HepG2 (cell line): Measurements from ENCODE around the gene ABHD6. TPM values are rescaled to one million over a fixed set of nuclear protein-coding genes. Genes with fewer than 3 reads are reported as not detected.

ENCODE experiments used
- CBFB ChIP-seq: sonication (generic); formaldehyde crosslinking; IDR thresholded peaks from 2 replicates; pipeline ENCODE4 v1.4.0; 2020; ENCODE audit warnings: missing genetic modification reagents
- HMG20A ChIP-seq: IDR thresholded peaks from 2 replicates; pipeline ENCODE4 v1.6.1; 2016; ENCODE audit warnings: borderline replicate concordance
- HNRNPUL1 ChIP-seq: fragments of 200-400 bp; formaldehyde crosslinking; IDR thresholded peaks from 2 replicates; pipeline ENCODE4 v1.6.1; 2017; ENCODE audit warnings: low read depth, mild to moderate bottlenecking, low read length, moderate library complexity
- JARID2 ChIP-seq: sonication (generic); formaldehyde crosslinking; IDR thresholded peaks from 2 replicates; pipeline ENCODE4 v1.8.1; 2023; ENCODE audit warnings: missing genetic modification reagents, inconsistent platforms; ENCODE audit not compliant: insufficient replicate concordance
- KLF11 ChIP-seq: IDR thresholded peaks from 2 replicates; pipeline ENCODE4 v1.6.1; 2016; ENCODE audit warnings: missing compliant biosample characterization
- NFE2 ChIP-seq: sonication (generic); formaldehyde crosslinking; IDR thresholded peaks from 2 replicates; pipeline ENCODE4 v1.4.0; 2020; ENCODE audit warnings: missing genetic modification reagents
- RORA ChIP-seq: sonication (generic); formaldehyde crosslinking; IDR thresholded peaks from 2 replicates; pipeline ENCODE4 v1.5.0; 2020; ENCODE audit warnings: mild to moderate bottlenecking, missing genetic modification reagents, moderate library complexity
- SETDB1 ChIP-seq: sonication (generic); formaldehyde crosslinking; IDR thresholded peaks from 2 replicates; pipeline ENCODE4 v1.5.1; 2020; ENCODE audit warnings: missing genetic modification reagents, mild to moderate bottlenecking, borderline replicate concordance
- SIX1 ChIP-seq: sonication (generic); formaldehyde crosslinking; IDR thresholded peaks from 2 replicates; pipeline ENCODE4 v1.4.0; 2020; ENCODE audit warnings: missing genetic modification reagents, borderline replicate concordance
- SMAD1 ChIP-seq: sonication (generic); formaldehyde crosslinking; IDR thresholded peaks from 2 replicates; pipeline ENCODE4 v1.4.0; 2020; ENCODE audit warnings: missing genetic modification reagents, low read depth, mild to moderate bottlenecking, borderline replicate concordance
- SOX5 ChIP-seq: IDR thresholded peaks from 2 replicates; pipeline ENCODE4 v1.6.1; 2016; ENCODE audit warnings: borderline replicate concordance
- SP4 ChIP-seq: sonication (generic); formaldehyde crosslinking; IDR thresholded peaks from 2 replicates; pipeline ENCODE4 v1.8.1; 2023; ENCODE audit warnings: mild to moderate bottlenecking, missing genetic modification reagents
- SPEN ChIP-seq: sonication (generic); formaldehyde crosslinking; IDR thresholded peaks from 2 replicates; pipeline ENCODE4 v1.5.1; 2020; ENCODE audit warnings: low read depth, mild to moderate bottlenecking, missing genetic modification reagents
- ZIK1 ChIP-seq: sonication (generic); formaldehyde crosslinking; IDR thresholded peaks from 2 replicates; pipeline ENCODE4 v1.5.0; 2020; ENCODE audit warnings: mild to moderate bottlenecking, low read depth, missing genetic modification reagents, borderline replicate concordance
- ZNF343 ChIP-seq: sonication (generic); formaldehyde crosslinking; IDR thresholded peaks from 2 replicates; pipeline ENCODE4 v1.4.0; 2020; ENCODE audit warnings: mild to moderate bottlenecking, missing genetic modification reagents
- ZNF510 ChIP-seq: sonication (generic); formaldehyde crosslinking; IDR thresholded peaks from 2 replicates; pipeline ENCODE4 v1.4.0; 2020; ENCODE audit warnings: low read depth, mild to moderate bottlenecking, missing genetic modification reagents
- ZNF768 ChIP-seq: sonication (generic); formaldehyde crosslinking; IDR thresholded peaks from 2 replicates; pipeline ENCODE4 v1.4.0; 2020; ENCODE audit warnings: missing genetic modification reagents
- polyA plus RNA-seq, 8 experiments: library from polyadenylated mRNA; depleted of rRNA in 3 of 8; stranded (reverse) in 7 of 8; unstranded in 1 of 8; fragments of >200 nt; fragmentation: Illumina TruSeq in 4 of 8; extraction: Trizol in 4 of 8; gene quantifications; 2 replicates each; pipeline versions ENCODE4 v1.2.1 to v1.2.3, GENCODE V29; 2011 to 2016; ENCODE audit warnings: low read depth in 4 of 8, missing spikeins in 1 of 8, mixed read lengths in 1 of 8; ENCODE audit not compliant: insufficient read depth in 1 of 8
- total RNA-seq, 5 experiments: library from RNA; depleted of rRNA; stranded (reverse); fragments of >200 nt; fragmentation: Illumina TruSeq; extraction: Trizol; gene quantifications; 2 replicates each; pipeline ENCODE4 v1.2.3, GENCODE V29; 2016; ENCODE audit warnings: low read depth in 1 of 5
- TF ChIP-seq, protein P1 (sequence below): sonication (generic); formaldehyde crosslinking; IDR thresholded peaks from 2 replicates; pipeline ENCODE4 v1.4.0; 2020; ENCODE audit warnings: mild to moderate bottlenecking, missing genetic modification reagents
- TF ChIP-seq, protein P2 (sequence below): sonication (generic); formaldehyde crosslinking; IDR thresholded peaks from 2 replicates; pipeline ENCODE4 v1.5.1; 2020; ENCODE audit warnings: missing genetic modification reagents, mild to moderate bottlenecking, borderline replicate concordance
- TF ChIP-seq, protein P3 (sequence below): IDR thresholded peaks from 2 replicates; pipeline ENCODE4 v1.6.1; 2016; ENCODE audit warnings: low read depth, missing genetic modification reagents, missing compliant biosample characterization
- TF ChIP-seq, protein P4 (sequence below): IDR thresholded peaks from 2 replicates; pipeline ENCODE4 v1.6.1; 2016; ENCODE audit warnings: missing biosample characterization, missing genetic modification reagents, low read depth
- TF ChIP-seq, protein P5 (sequence below): sonication (generic); formaldehyde crosslinking; IDR thresholded peaks from 2 replicates; pipeline ENCODE4 v1.4.0; 2020; ENCODE audit warnings: missing genetic modification reagents

Gene ABHD6
- total and polyA plus RNA-seq, 2 of the 13 experiments (the other 11 are each of a cell fraction or from before 2014, with no cell fraction given): 9.0 to 17.2 TPM

DNA sequence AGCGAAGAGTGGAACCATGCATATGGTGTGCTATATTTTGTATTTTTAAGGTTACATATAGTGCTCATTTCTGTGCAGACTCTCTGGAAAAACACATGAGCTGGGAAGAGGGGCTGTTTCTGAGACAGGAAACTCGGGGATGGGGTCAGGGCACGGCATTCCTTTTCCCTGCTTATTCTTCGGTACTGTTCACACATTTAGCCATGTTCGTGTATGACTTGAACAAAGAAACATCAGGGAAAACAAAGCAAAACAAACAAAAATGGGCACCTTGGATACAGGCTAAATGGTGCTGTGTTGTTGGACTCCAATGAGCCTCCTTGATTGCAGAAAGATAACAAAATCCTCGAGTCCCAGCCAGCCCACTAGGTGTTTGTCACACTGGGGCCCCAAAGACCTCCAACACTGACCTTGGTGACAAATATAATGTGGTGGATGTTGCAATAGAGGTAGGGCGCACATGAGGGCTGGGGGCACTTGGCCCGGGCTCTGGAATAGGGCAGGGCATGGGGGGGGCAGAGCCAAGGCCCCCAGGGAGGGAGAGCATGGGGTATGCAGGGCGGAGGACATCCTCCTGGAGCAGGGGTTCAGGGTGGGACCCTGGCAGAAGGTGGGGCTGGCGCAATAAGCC lies 46.1 kb upstream of the ABHD6 start (continued):
- 0 out of 2 replicates have a peak, but pooled peaks have one; percentile 32 for TF ChIP-seq SPEN (CRISPR knock-in tag)
- TF ChIP-seq ZIK1: no peak
- no peak for TF ChIP-seq CBFB (CRISPR knock-in tag)
- TF ChIP-seq ZNF343: no peak
- TF ChIP-seq SOX5 (CRISPR knock-in tag): peak; percentile 90
- no peak for TF ChIP-seq ZNF510 (CRISPR knock-in tag)
- TF ChIP-seq HNRNPUL1: no peak
- TF ChIP-seq HMG20A (CRISPR knock-in tag): peak; percentile 80; the same call in 1 of the 2 replicates
- TF ChIP-seq, protein P1, sequence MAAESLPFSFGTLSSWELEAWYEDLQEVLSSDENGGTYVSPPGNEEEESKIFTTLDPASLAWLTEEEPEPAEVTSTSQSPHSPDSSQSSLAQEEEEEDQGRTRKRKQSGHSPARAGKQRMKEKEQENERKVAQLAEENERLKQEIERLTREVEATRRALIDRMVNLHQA: no peak
- TF ChIP-seq, protein P2, sequence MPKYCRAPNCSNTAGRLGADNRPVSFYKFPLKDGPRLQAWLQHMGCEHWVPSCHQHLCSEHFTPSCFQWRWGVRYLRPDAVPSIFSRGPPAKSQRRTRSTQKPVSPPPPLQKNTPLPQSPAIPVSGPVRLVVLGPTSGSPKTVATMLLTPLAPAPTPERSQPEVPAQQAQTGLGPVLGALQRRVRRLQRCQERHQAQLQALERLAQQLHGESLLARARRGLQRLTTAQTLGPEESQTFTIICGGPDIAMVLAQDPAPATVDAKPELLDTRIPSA: no peak
- no peak for TF ChIP-seq RORA (CRISPR knock-in tag)
- TF ChIP-seq, protein P3, sequence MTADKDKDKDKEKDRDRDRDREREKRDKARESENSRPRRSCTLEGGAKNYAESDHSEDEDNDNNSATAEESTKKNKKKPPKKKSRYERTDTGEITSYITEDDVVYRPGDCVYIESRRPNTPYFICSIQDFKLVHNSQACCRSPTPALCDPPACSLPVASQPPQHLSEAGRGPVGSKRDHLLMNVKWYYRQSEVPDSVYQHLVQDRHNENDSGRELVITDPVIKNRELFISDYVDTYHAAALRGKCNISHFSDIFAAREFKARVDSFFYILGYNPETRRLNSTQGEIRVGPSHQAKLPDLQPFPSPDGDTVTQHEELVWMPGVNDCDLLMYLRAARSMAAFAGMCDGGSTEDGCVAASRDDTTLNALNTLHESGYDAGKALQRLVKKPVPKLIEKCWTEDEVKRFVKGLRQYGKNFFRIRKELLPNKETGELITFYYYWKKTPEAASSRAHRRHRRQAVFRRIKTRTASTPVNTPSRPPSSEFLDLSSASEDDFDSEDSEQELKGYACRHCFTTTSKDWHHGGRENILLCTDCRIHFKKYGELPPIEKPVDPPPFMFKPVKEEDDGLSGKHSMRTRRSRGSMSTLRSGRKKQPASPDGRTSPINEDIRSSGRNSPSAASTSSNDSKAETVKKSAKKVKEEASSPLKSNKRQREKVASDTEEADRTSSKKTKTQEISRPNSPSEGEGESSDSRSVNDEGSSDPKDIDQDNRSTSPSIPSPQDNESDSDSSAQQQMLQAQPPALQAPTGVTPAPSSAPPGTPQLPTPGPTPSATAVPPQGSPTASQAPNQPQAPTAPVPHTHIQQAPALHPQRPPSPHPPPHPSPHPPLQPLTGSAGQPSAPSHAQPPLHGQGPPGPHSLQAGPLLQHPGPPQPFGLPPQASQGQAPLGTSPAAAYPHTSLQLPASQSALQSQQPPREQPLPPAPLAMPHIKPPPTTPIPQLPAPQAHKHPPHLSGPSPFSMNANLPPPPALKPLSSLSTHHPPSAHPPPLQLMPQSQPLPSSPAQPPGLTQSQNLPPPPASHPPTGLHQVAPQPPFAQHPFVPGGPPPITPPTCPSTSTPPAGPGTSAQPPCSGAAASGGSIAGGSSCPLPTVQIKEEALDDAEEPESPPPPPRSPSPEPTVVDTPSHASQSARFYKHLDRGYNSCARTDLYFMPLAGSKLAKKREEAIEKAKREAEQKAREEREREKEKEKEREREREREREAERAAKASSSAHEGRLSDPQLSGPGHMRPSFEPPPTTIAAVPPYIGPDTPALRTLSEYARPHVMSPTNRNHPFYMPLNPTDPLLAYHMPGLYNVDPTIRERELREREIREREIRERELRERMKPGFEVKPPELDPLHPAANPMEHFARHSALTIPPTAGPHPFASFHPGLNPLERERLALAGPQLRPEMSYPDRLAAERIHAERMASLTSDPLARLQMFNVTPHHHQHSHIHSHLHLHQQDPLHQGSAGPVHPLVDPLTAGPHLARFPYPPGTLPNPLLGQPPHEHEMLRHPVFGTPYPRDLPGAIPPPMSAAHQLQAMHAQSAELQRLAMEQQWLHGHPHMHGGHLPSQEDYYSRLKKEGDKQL (CRISPR knock-in tag): peak; percentile 62
- no peak for TF ChIP-seq JARID2 (CRISPR knock-in tag)
- TF ChIP-seq SMAD1 (CRISPR knock-in tag): no peak
- TF ChIP-seq, protein P4, sequence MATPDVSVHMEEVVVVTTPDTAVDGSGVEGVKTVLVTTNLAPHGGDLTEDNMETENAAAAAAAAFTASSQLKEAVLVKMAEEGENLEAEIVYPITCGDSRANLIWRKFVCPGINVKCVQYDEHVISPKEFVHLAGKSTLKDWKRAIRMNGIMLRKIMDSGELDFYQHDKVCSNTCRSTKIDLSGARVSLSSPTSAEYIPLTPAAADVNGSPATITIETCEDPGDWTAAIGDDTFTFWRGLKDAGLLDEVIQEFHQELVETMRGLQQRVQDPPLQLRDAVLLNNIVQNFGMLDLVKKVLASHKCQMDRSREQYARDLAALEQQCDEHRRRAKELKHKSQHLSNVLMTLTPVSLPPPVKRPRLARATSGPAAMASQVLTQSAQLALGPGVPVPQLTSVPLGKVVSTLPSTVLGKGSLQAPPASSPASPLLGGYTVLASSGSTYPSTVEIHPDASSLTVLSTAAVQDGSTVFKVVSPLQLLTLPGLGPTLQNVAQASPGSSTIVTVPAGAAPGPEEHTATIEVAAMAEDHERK (CRISPR knock-in tag): no peak
- TF ChIP-seq NFE2 (CRISPR knock-in tag): no peak
- TF ChIP-seq SP4 (CRISPR knock-in tag): no peak
- peak; percentile 77; the same call in 1 of the 2 replicates for TF ChIP-seq KLF11 (CRISPR knock-in tag)
- no peak for TF ChIP-seq SETDB1
- TF ChIP-seq ZNF768 (CRISPR knock-in tag): no peak
- 0 out of 2 replicates have a peak, but pooled peaks have one; percentile 40 for TF ChIP-seq SIX1 (CRISPR knock-in tag)
- TF ChIP-seq, protein P5, sequence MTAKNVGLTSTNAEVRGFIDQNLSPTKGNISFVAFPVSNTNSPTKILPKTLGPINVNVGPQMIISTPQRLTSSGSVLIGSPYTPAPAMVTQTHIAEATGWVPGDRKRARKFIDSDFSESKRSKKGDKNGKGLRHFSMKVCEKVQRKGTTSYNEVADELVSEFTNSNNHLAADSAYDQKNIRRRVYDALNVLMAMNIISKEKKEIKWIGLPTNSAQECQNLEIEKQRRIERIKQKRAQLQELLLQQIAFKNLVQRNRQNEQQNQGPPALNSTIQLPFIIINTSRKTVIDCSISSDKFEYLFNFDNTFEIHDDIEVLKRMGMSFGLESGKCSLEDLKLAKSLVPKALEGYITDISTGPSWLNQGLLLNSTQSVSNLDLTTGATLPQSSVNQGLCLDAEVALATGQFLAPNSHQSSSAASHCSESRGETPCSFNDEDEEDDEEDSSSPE (CRISPR knock-in tag): no peak
